ENCODE results near the gene BAG5.
"Not testable (repeated sequence)": the region's sequence is repeated elsewhere in the genome, so short reads cannot be mapped to it uniquely, and the experiment has no call there.

Gene BAG5, protein sequence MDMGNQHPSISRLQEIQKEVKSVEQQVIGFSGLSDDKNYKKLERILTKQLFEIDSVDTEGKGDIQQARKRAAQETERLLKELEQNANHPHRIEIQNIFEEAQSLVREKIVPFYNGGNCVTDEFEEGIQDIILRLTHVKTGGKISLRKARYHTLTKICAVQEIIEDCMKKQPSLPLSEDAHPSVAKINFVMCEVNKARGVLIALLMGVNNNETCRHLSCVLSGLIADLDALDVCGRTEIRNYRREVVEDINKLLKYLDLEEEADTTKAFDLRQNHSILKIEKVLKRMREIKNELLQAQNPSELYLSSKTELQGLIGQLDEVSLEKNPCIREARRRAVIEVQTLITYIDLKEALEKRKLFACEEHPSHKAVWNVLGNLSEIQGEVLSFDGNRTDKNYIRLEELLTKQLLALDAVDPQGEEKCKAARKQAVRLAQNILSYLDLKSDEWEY

GRCh38 chr14:103562429-103563225 is at the start of gene BAG5, which contains the start of gene COA8:
TSS of gene BAG5 (minus strand) at chr14:103562657. CDS start at chr14:103561164, 1,493 bp downstream.
TSS of gene COA8 (plus strand) at chr14:103562960. CDS start at chr14:103563002, 42 bp downstream.
- DNase-seq: peak; percentile 66

- DNase-seq: no peak
These were observed 48.8 kb upstream of the BAG5 start for GRCh38 chr14:103611215-103611614.

- not testable (repeated sequence) for DNase-seq
These were observed 46.6 kb upstream of the BAG5 start for GRCh38 chr14:103609081-103609480.

DNA sequence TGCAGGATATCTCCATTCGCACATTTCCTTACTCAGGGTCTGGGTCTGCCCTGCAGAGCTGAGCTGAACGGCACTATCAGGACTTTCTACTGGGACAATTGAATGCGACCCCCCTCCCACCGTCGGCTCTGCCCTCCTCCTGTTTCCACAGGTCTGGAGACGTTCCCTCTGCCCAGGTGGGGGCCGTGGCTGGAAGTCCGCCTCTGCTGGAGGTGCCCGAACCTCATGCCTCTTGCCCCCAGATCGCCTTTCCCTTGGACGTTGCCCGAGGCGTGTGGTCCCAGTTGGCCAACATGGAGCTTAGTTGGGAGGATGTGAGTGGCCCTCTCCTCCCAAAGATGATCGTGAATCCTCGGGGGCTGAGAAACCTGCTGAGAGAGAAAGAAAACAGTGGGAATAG is 45.4 kb upstream of the BAG5 start:
- no peak for DNase-seq

GRCh38 chr14:103606963-103607668 is 44.7 kb upstream of the BAG5 start:
- DNase-seq: peak; percentile 86

GRCh38 chr14:103604620-103605019 is 42.2 kb upstream of the BAG5 start:
- DNase-seq: no peak

DNA sequence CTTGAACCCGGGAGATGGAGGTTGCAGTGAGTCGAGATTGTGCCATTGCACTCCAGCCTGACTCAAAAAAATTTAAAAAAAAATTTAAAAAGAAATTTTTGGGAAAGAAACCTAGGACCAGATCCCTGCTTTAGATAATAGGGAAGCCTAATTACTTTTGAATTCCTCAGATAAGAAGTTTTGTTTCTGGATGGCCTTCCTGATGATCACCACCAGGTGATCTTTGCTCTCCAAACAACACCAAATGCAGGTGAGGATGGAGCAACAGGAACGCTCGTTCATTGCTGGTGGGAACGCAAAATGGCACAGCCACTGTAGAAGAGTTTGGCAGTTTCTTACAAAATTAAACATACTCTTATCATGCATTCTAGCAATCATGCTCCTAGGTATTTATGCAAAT is 38.0 kb upstream of the BAG5 start:
- no peak for DNase-seq

- DNase-seq: no peak
These were observed 35.3 kb upstream of the BAG5 start for GRCh38 chr14:103597623-103598377.

GRCh38 chr14:103594265-103594664 is 31.8 kb upstream of the BAG5 start:
- no peak for DNase-seq

DNA sequence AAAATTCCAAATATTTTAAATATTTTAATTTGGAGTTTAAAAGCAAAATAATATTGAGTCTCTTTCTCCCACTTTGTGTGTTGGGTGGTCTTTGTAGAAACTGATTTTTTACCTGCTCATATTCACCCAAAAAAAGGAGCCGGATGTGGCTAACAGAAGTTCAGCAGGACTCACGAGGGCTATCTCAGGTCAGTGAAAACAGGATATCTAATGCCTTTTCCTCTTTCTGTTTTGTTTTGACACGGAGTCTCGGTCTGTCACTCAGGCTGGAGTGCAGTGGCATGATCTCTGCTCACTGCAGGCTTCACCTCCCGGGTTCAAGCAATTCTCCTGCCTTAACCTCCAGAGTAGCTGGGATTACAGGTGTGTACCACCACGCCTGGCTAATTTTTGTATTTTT is 31.1 kb upstream of the BAG5 start:
- no peak for DNase-seq

DNA sequence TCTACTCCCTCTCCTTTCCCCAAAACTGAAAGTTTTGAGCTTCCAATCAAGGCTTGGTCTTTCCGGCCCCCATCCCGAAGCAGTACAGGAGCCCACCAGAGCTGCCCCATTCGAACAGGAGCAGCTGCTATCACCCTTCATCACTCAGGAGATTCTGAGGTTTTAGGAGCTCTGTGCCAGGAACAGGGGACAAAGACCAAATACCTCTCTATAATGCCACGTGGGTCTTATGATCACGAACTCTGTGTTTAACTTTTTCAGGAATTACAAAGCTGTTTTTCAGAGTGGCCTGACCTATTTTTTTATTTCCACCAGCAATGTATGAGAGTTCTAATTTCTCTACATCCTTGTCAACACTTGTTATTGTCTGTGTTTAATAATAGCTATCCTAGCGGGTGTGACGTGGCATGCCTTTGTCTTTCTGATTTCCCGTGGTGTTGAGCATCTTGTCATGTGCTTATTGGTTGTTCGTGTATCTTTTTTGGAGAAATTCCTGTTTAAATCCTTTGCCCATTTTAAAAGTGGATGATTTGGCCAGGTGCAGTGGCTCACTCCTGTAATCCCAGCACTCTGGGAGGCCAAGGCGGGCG is 22.0 kb upstream of the BAG5 start:
- DNase-seq: no peak

- no peak for DNase-seq
These were observed 19.7 kb upstream of the BAG5 start for GRCh38 chr14:103581954-103582703.

DNA sequence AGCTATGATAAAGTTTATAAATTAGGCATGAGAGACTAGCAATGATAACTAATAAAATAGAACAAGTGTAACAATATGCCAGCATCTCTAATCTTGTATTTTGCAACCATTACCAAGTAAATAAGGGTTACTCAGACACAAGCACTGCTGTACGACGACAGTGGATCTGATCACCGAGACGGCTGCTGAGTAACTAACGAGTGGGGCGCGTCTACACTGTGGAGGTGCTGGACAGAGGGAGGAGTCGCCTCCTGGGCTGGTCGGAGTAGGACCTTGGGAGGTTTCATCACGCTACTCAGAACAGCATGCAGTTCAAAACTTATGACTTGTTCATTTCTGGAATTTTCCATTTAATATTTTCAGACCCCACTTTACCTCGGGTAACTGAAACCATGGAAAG is 18.7 kb upstream of the BAG5 start:
- DNase-seq: no peak

GRCh38 chr14:103578401-103579075 is 16.1 kb upstream of the BAG5 start:
- DNase-seq: no peak

- DNase-seq: peak; percentile 26
These were observed 14.0 kb upstream of the BAG5 start for GRCh38 chr14:103576371-103577024.

DNA sequence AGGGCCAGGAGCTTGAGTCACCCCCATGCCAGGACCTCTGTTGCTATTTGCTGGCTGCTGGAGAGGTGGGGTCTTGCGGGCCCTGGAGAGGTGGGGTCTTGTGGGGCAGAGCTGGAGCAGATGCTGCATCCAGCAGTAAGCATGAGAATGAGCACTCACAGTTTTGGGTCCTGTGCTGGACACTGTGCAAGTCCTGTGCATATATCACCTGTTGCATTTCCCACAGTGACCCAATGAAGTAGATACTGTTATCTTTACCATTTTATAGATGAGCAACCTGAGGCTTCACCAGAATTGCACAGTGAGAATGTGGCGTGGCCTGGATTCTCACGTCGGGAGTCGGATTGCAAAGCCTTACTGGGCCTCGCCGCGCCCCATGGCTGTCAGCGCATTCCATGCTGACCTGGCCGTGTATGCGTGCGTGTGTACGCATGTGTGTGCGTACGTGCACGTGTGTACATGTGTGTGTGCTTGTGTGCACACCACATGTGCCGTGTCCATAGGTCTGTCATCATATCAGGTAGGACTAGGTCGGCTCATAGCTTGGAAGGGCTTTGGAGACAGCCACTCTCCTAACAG is 12.3 kb upstream of the BAG5 start:
- no peak for DNase-seq

GRCh38 chr14:103574104-103574503 is 11.6 kb upstream of the BAG5 start:
- DNase-seq: no peak

DNA sequence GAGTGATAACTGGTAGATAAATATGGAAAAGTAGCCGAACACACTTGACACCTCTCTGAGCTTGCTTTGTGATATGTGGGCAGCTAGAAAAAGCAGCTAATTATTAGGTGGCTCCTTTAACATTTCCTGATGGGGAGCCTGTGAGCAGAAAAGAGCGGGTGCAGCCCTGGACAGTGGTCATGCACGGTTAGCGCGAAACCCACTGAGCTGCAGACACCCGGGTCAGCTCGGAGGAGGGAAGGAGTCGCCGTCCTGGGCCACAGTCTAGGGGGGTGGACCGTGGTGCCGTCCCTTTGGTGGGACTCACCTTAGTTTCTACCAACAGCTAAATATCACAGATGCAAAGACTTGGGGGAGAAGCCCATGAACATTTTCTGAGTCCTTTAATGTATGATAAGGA is 7.0 kb upstream of the BAG5 start:
- DNase-seq: no peak

DNA sequence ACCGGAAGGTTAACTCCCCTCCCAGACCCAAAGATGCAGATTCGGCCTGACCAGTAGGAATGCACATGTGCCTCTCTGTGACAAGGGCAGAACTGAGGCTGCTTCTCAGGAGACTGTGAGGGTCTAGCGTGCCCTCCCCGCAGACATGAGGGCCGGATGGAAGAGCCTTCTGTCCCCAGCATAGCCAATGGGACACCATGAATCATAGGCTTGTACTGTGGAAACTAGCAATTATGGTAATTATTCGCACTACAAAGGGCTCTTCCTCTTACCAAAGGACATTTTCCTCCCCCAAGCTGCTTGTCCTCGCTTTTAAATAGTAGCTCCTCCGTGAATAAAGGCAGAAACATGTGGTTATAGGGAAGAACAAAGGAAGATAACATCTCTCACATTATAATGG is 6.5 kb upstream of the BAG5 start:
- DNase-seq: no peak

Measured in NCI-H446 treated with DMSO at 0.1 percent for 48 hours (cell line).